ENCODE results near the gene ARSG.
"Not testable (repeated sequence)": the region's sequence is repeated elsewhere in the genome, so short reads cannot be mapped to it uniquely, and the experiment has no call there.

Gene ARSG

GRCh38 chr17:68308486-68308885, 17.2 kb downstream of the ARSG start:
- not testable (repeated sequence) for DNase-seq

- not testable (repeated sequence) for DNase-seq
These were observed 17.9 kb downstream of the ARSG start for GRCh38 chr17:68309066-68309670.

- peak in 1 of 2 donors; percentile 27 for DNase-seq
These were observed 18.9 kb downstream of the ARSG start for GRCh38 chr17:68310152-68310551.

- peak; percentile 26 to 40 for DNase-seq
These were observed 23.7 kb downstream of the ARSG start for GRCh38 chr17:68314916-68315535.

- DNase-seq = no peak
These were observed 24.6 kb downstream of the ARSG start for GRCh38 chr17:68315930-68316329.

GRCh38 chr17:68317458-68317857, 26.2 kb downstream of the ARSG start:
- no peak for DNase-seq

- DNase-seq = peak in 1 of 2 donors; percentile 57
These were observed 27.1 kb downstream of the ARSG start for GRCh38 chr17:68318103-68318991.

- no peak for DNase-seq
These were observed 28.3 kb downstream of the ARSG start for GRCh38 chr17:68319410-68320162.

- no peak for DNase-seq
These were observed 29.1 kb downstream of the ARSG start for GRCh38 chr17:68320311-68320865.

GRCh38 chr17:68320943-68321555, 29.8 kb downstream of the ARSG start:
- no peak for DNase-seq

GRCh38 chr17:68321556-68321954, 30.3 kb downstream of the ARSG start:
- DNase-seq = no peak

- DNase-seq = no peak
These were observed 31.3 kb downstream of the ARSG start for GRCh38 chr17:68322630-68323029.

GRCh38 chr17:68324114-68324513, 32.8 kb downstream of the ARSG start:
- DNase-seq = no peak

GRCh38 chr17:68324654-68325336, 33.5 kb downstream of the ARSG start:
- DNase-seq = no peak

GRCh38 chr17:68325961-68326360, 34.7 kb downstream of the ARSG start:
- no peak for DNase-seq

GRCh38 chr17:68326681-68327080, 35.4 kb downstream of the ARSG start:
- DNase-seq = no peak

- no peak for DNase-seq
These were observed 36.7 kb downstream of the ARSG start for GRCh38 chr17:68327823-68328557.

- no peak for DNase-seq
These were observed 37.4 kb downstream of the ARSG start for GRCh38 chr17:68328676-68329075.

- no peak for DNase-seq
These were observed 38.0 kb downstream of the ARSG start for GRCh38 chr17:68329331-68329730.

- DNase-seq = not testable (repeated sequence)
These were observed 40.6 kb downstream of the ARSG start for GRCh38 chr17:68331932-68332331.

- no peak for DNase-seq
These were observed 43.1 kb downstream of the ARSG start for GRCh38 chr17:68334393-68334792.
